ENCODE measurements around the gene CAPRIN1. TPM values are rescaled to one million over a fixed set of nuclear protein-coding genes. Genes with fewer than 3 reads are reported as not detected.

Gene CAPRIN1
- polyA plus RNA-seq, 1 donor (not counting 4 experiments of a cell fraction or from before 2014, with no cell fraction given), result 207 TPM

DNA sequence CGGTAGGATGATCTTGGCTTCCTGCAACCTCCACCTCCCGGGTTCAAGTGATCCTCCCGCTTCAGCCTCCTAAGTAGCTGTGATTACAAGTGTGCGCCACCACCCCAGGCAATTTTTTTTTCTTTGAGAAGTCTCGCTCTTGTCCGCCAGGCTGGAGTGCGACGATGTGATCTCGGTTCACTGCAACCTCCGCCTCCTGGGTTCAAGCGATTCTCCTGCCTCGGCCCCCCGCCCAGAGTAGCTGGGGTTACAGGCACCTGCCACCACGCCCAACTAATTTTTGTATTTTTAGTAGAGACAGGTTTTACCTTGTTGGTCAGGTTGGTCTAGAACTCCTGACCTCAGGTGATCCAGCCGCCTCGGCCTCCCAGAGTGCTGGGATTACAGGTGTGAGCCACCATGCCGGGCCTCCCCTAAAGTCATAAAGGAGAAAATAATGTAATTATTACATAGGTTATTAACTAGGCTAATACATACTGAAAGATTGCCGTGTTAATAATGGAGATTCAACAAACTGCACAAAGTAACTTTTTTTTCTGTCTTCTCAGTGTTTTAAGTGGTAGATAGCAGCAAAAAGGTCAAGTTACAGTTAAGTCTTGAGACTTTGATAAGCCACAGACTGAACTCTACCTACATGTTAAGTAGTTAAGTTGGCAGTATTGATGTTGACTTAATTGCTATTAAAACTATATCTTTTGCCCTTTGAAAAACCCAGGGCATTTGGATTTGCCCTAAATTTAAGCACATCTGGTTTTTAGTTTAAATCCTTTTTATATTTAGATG lies 3.9 kb downstream of the CAPRIN1 start:
- peaks cover 82% of the 10 kb centered on the region for H3K79me2 ChIP-seq (ENCODE audit: control insufficient read depth, insufficient read depth, low read length)
- no peak overlapping the region for H3K27ac ChIP-seq (ENCODE audit: control insufficient read depth, insufficient read depth, low read length)
- no peak overlapping the region for H3K4me2 ChIP-seq (ENCODE audit: control insufficient read depth, extremely low read depth, insufficient read depth, low read depth, low read length)
- FAIRE-seq (no peak), DNase-seq (ENCODE audit: low read depth, low spot score) (no peak)
- peaks cover 15% of the 10 kb centered on the region for H4K20me1 ChIP-seq (ENCODE audit: control insufficient read depth, extremely low read depth, insufficient read depth, low read length)
- peaks cover 21% of the 10 kb centered on the region for H3K4me1 ChIP-seq (ENCODE audit: control insufficient read depth, extremely low read depth, insufficient read depth, low read length)
- peaks cover 0 to 2% of the 10 kb centered on the region in 2 experiments for H3K36me3 ChIP-seq (ENCODE audit: control insufficient read depth in 2 of 2, extremely low read depth in 1 of 2, insufficient read depth in 2 of 2, low read length in 2 of 2)
- no peaks in the 10 kb centered on the region for H3K9me3 ChIP-seq (ENCODE audit: control insufficient read depth, low read depth, low read length)
- no peak overlapping the region for H3K4me3 ChIP-seq (ENCODE audit: control insufficient read depth in 2 of 3, extremely low read depth in 1 of 3, insufficient read depth in 2 of 3, low read depth in 1 of 3, low read length in 3 of 3)
- H3K9ac ChIP-seq (ENCODE audit: control insufficient read depth, extremely low read depth, insufficient read depth, low read length), result no peak overlapping the region
- no peaks in the 10 kb centered on the region for H3K9me1 ChIP-seq (ENCODE audit: control insufficient read depth, extremely low read depth, insufficient read depth, low read length)
- H3K27me3 ChIP-seq (ENCODE audit: control insufficient read depth, extremely low read depth, insufficient read depth, low read length), result no peaks in the 10 kb centered on the region
- dilution Hi-C loops (cut with MboI; ENCODE audit: extremely low pct_ligation_motif_present, low sequenced_read_pairs), result no loop called here
- no peak overlapping the region for H2AFZ ChIP-seq (ENCODE audit: control insufficient read depth, low read length)
- no peak for TF ChIP-seq EZH2 (IDR thresholded peaks at IDR 0.05; ENCODE audit: low read length)
- TF ChIP-seq, protein P1, sequence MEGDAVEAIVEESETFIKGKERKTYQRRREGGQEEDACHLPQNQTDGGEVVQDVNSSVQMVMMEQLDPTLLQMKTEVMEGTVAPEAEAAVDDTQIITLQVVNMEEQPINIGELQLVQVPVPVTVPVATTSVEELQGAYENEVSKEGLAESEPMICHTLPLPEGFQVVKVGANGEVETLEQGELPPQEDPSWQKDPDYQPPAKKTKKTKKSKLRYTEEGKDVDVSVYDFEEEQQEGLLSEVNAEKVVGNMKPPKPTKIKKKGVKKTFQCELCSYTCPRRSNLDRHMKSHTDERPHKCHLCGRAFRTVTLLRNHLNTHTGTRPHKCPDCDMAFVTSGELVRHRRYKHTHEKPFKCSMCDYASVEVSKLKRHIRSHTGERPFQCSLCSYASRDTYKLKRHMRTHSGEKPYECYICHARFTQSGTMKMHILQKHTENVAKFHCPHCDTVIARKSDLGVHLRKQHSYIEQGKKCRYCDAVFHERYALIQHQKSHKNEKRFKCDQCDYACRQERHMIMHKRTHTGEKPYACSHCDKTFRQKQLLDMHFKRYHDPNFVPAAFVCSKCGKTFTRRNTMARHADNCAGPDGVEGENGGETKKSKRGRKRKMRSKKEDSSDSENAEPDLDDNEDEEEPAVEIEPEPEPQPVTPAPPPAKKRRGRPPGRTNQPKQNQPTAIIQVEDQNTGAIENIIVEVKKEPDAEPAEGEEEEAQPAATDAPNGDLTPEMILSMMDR (optimal IDR thresholded peaks at IDR 0.05 in 1 of 3, IDR thresholded peaks at IDR 0.05 in 1 of 3, conservative IDR thresholded peaks at IDR 0.05 in 1 of 3; ENCODE audit: extremely low read depth in 1 of 3, insufficient read depth in 2 of 3, low read length in 3 of 3), result no peak

DNA sequence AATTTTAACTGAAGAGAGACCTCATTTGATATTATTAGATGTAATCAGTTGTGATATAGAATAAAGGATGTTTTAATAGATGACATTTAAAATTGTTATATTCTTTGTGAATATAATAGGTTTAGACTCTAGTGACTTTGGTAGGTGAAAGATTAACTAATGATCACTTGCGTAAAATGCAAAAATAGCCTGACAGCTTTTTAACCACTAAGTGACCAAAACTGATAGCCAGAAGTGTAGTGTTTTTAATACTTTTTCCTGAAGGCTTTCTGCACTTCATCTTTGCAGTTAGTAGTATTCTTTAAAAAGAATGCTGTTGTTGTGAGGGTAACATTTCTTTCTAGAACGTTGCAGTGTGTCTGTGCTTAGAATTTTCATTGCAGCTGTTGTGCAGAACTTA lies 5.1 kb downstream of the CAPRIN1 start:
- peaks cover 95% of the 10 kb centered on the region for H3K79me2 ChIP-seq (ENCODE audit: control insufficient read depth, insufficient read depth, low read length)
- TF ChIP-seq, protein P1 (optimal IDR thresholded peaks at IDR 0.05 in 1 of 3, IDR thresholded peaks at IDR 0.05 in 1 of 3, conservative IDR thresholded peaks at IDR 0.05 in 1 of 3; ENCODE audit: extremely low read depth in 1 of 3, insufficient read depth in 2 of 3, low read length in 3 of 3), result no peak
- TF ChIP-seq EZH2 (IDR thresholded peaks at IDR 0.05; ENCODE audit: low read length), result no peak
- H3K27ac ChIP-seq (ENCODE audit: control insufficient read depth, insufficient read depth, low read length), result no peak overlapping the region
- no peak overlapping the region for H3K9ac ChIP-seq (ENCODE audit: control insufficient read depth, extremely low read depth, insufficient read depth, low read length)
- H3K9me1 ChIP-seq (ENCODE audit: control insufficient read depth, extremely low read depth, insufficient read depth, low read length), result no peaks in the 10 kb centered on the region
- no peaks in the 10 kb centered on the region for H3K9me3 ChIP-seq (ENCODE audit: control insufficient read depth, low read depth, low read length)
- no peaks in the 10 kb centered on the region for H3K27me3 ChIP-seq (ENCODE audit: control insufficient read depth, extremely low read depth, insufficient read depth, low read length)
- FAIRE-seq (no peak), DNase-seq (ENCODE audit: low read depth, low spot score) (no peak)
- peaks cover 17% of the 10 kb centered on the region for H4K20me1 ChIP-seq (ENCODE audit: control insufficient read depth, extremely low read depth, insufficient read depth, low read length)
- no peak overlapping the region for H3K4me3 ChIP-seq (ENCODE audit: control insufficient read depth in 2 of 3, extremely low read depth in 1 of 3, insufficient read depth in 2 of 3, low read depth in 1 of 3, low read length in 3 of 3)
- H3K4me2 ChIP-seq (ENCODE audit: control insufficient read depth, extremely low read depth, insufficient read depth, low read depth, low read length), result peak overlapping the region; percentile 29
- H2AFZ ChIP-seq (ENCODE audit: control insufficient read depth, low read length), result no peak overlapping the region
- peaks cover 15% of the 10 kb centered on the region for H3K4me1 ChIP-seq (ENCODE audit: control insufficient read depth, extremely low read depth, insufficient read depth, low read length)
- peaks cover 5 to 6% of the 10 kb centered on the region in 2 experiments for H3K36me3 ChIP-seq (ENCODE audit: control insufficient read depth in 2 of 2, extremely low read depth in 1 of 2, insufficient read depth in 2 of 2, low read length in 2 of 2)
- dilution Hi-C loops (cut with MboI; ENCODE audit: extremely low pct_ligation_motif_present, low sequenced_read_pairs), result no loop called here
